GM19099 (cell line): ENCODE data around the gene OR13J1.

ENCODE experiments used
- POLR2A ChIP-seq: IDR thresholded peaks from 3 replicates; pipeline ENCODE4 v1.6.1; 2011; ENCODE audit warnings: low read depth; ENCODE audit not compliant: insufficient read length; ENCODE audit errors: extremely low read depth

OR13J1 gene

GRCh38 chr9:35870351-35870923 lies at the start of gene OR13J1:
TSS of gene OR13J1 (minus strand) at chr9:35870401. CDS start at chr9:35870401, 0 bp downstream.
- no peak for TF ChIP-seq POLR2A

GRCh38 chr9:35919212-35920008 lies 49.2 kb upstream of the OR13J1 start:
- TF ChIP-seq POLR2A, result no peak

GRCh38 chr9:35918780-35919179 lies 48.6 kb upstream of the OR13J1 start:
- TF ChIP-seq POLR2A, result no peak

- no peak for TF ChIP-seq POLR2A
Measured at GRCh38 chr9:35917261-35917660, 47.1 kb upstream of the OR13J1 start.

- TF ChIP-seq POLR2A, result no peak
Measured at GRCh38 chr9:35915681-35916294, 45.6 kb upstream of the OR13J1 start.

GRCh38 chr9:35914301-35914807 lies 44.2 kb upstream of the OR13J1 start:
- no peak for TF ChIP-seq POLR2A

GRCh38 chr9:35912791-35913400 lies 42.7 kb upstream of the OR13J1 start:
- TF ChIP-seq POLR2A, result no peak

GRCh38 chr9:35911690-35912089 lies 41.5 kb upstream of the OR13J1 start:
- TF ChIP-seq POLR2A, result no peak

- no peak for TF ChIP-seq POLR2A
Measured at GRCh38 chr9:35910613-35911359, 40.6 kb upstream of the OR13J1 start.

- no peak for TF ChIP-seq POLR2A
Measured at GRCh38 chr9:35909687-35910612, 39.7 kb upstream of the OR13J1 start.

GRCh38 chr9:35909274-35909673 lies 39.1 kb upstream of the OR13J1 start, which contains the start of gene SPAAR:
TSS of gene SPAAR (plus strand) at chr9:35909490. CDS start at chr9:35910464, 974 bp downstream.
- no peak for TF ChIP-seq POLR2A

GRCh38 chr9:35908504-35909125 lies 38.4 kb upstream of the OR13J1 start:
- TF ChIP-seq POLR2A, result no peak
